Natural killer cell (primary cell): ENCODE results near the gene CARD8. TPM values are rescaled to one million over a fixed set of nuclear protein-coding genes. Genes with fewer than 3 reads are reported as not detected.

Experiments used
- ATAC-seq, 3 donors: fragments of 150-1000 bp in 2 of 3; fragments of 200-7000 bp in 1 of 3; cut with Tn5 transposase; 1 replicate in 1 of 3; 2 replicates in 2 of 3; pipeline ENCODE4 v1.10.0; 2021; ENCODE audit warnings: mild to moderate bottlenecking in 2 of 3, moderate library complexity in 2 of 3
- DNase-seq, 2 donors: peaks; one replicate each; pipeline versions ENCODE4 v3.0.0 to v3.0.0-alpha.2; 2013 to 2021; ENCODE audit warnings: mixed read lengths in 1 of 2
- H3K27ac ChIP-seq: one replicate; pipeline ENCODE4 v1.5.1; 2013; ENCODE audit warnings: mild to moderate bottlenecking, low read length
- H3K27me3 ChIP-seq: one replicate; pipeline ENCODE4 v1.6.1; 2013; ENCODE audit warnings: low read length; ENCODE audit not compliant: control insufficient read depth, insufficient read depth
- H3K36me3 ChIP-seq: one replicate; pipeline ENCODE4 v1.6.1; 2013; ENCODE audit warnings: low read length; ENCODE audit not compliant: control insufficient read depth, insufficient read depth
- H3K4me1 ChIP-seq: one replicate; pipeline ENCODE4 v1.6.1; 2013; ENCODE audit warnings: low read length; ENCODE audit not compliant: control insufficient read depth, insufficient read depth
- H3K4me3 ChIP-seq: one replicate; pipeline ENCODE4 v1.5.1; 2013; ENCODE audit warnings: low read length
- H3K9me3 ChIP-seq: one replicate; pipeline ENCODE4 v1.6.1; 2013; ENCODE audit warnings: low read length; ENCODE audit not compliant: control insufficient read depth, insufficient read depth
- H3K27ac Mint-ChIP-seq, 2 donors: one replicate each; pipeline ENCODE4 v1.8.0; 2022; ENCODE audit warnings: mild to moderate bottlenecking in 2 of 2, mixed read lengths in 2 of 2, moderate library complexity in 1 of 2
- H3K27me3 Mint-ChIP-seq, 2 donors: one replicate each; pipeline ENCODE4 v1.8.0; 2022; ENCODE audit warnings: low read depth in 2 of 2, mixed read lengths in 2 of 2
- H3K36me3 Mint-ChIP-seq: one replicate; pipeline ENCODE4 v1.8.0; 2022; ENCODE audit warnings: mixed read lengths
- H3K4me1 Mint-ChIP-seq, 2 donors: one replicate each; pipeline ENCODE4 v1.8.0; 2022; ENCODE audit warnings: mixed read lengths in 2 of 2
- H3K4me3 Mint-ChIP-seq: one replicate; pipeline ENCODE4 v1.8.0; 2022; ENCODE audit warnings: mild to moderate bottlenecking, moderate library complexity, mixed read lengths
- H3K9me3 Mint-ChIP-seq, 2 donors: one replicate each; pipeline ENCODE4 v1.8.0; 2022; ENCODE audit warnings: mixed read lengths in 2 of 2
- WGBS: methylation state at CpG from one replicate; pipeline ENCODE4 v1.1.7; 2013; ENCODE audit warnings: missing lambda C conversion rate; ENCODE audit not compliant: insufficient coverage; 5-methylcytosine and 5-hydroxymethylcytosine counted together
- intact Hi-C: fragments of 100-400 bp; cut with micrococcal nuclease; formaldehyde crosslinking; loops from one replicate; pipeline ENCODE4 v1.14.2; 2022
- total RNA-seq, 4 donors: library from RNA; stranded (reverse); fragments of 120-200 nt in 1 of 4; gene quantifications; one replicate each; pipeline versions ENCODE4 v1.2.3 to v1.2.4, GENCODE V29; 2013 to 2022
- TF ChIP-seq, protein P1 (sequence below): fragments of 200-600 bp; IDR thresholded peaks from one replicate; pipeline ENCODE4 v1.8.0; 2022; ENCODE audit warnings: antibody characterized with exemption

Gene CARD8
- total RNA-seq, result 100 to 1,000 TPM; 147 to 216 (median 154) TPM
- total RNA-seq (2013), result 212 TPM

DNA sequence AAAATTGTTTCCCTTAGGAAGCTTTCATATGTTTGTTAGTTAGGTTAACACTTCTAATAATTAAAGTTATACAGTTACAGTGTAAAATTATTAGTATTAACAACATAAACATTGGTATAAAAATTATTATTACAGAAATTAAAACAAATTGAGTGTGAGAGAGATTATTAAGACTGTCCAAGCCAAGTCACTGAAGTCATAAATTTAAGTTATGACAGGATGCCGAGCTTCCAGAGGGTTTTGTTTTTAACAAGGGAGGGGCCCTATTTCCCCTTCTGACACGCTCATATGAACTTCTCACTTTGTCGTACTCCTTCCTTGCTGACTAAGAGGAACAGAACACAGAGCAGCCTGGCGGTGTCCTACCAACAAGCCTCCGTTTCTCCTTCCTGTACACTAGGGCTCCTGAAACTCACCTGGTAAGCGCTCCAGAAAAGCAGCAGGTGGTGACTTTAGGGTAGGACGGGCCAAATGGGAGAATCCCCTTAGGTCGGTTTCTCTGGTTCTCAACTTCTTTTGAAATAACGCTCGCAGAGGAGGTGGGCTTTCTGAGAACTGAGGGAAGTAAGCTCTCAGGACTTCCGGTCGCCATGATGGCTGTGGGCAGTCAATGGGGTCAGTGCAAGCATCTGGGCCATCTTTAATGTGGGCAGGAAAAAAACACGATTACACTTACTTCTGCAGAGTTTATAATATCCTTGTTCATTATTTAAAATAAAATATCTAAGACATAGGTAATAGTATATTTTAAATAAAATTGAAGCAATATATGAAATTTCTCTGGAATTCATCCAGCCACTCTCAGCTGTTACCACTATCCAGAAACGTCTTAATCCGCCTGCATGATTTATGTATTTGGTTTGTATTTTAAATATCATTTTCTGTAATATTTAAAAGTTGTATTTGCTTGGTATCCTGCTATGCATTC is at the start of gene CARD8:
TSS of gene CARD8 (minus strand) at position 537 of the 928 bp plus-strand sequence. CDS start 14,892 bp downstream, outside the sequence.
- H3K4me3 ChIP-seq, result peak within 1 kb of the TSS; percentile 75
- ATAC-seq (peak; percentile 82 to 89 (median 84)), DNase-seq (peak; percentile 78 to 92)
- Mint-ChIP-seq H3K27me3 (no peaks in the 10 kb centered on the region), H3K36me3 (no peaks in the 10 kb centered on the region), H3K27ac (peak within 1 kb of the TSS; percentile 92 to 99), H3K4me3 (peak within 1 kb of the TSS; percentile 99), H3K4me1 (peaks cover 63 to 76% of the 10 kb centered on the region in 2 donors), H3K9me3 (no peaks in the 10 kb centered on the region)
- H3K9me3 ChIP-seq, result no peaks in the 10 kb centered on the region
- 0% methylated on average over 12 of the region's 15 CpGs for WGBS
- no peaks in the 10 kb centered on the region for H3K27me3 ChIP-seq
- H3K27ac ChIP-seq, result peak within 1 kb of the TSS; percentile 94
- TF ChIP-seq, protein P1, sequence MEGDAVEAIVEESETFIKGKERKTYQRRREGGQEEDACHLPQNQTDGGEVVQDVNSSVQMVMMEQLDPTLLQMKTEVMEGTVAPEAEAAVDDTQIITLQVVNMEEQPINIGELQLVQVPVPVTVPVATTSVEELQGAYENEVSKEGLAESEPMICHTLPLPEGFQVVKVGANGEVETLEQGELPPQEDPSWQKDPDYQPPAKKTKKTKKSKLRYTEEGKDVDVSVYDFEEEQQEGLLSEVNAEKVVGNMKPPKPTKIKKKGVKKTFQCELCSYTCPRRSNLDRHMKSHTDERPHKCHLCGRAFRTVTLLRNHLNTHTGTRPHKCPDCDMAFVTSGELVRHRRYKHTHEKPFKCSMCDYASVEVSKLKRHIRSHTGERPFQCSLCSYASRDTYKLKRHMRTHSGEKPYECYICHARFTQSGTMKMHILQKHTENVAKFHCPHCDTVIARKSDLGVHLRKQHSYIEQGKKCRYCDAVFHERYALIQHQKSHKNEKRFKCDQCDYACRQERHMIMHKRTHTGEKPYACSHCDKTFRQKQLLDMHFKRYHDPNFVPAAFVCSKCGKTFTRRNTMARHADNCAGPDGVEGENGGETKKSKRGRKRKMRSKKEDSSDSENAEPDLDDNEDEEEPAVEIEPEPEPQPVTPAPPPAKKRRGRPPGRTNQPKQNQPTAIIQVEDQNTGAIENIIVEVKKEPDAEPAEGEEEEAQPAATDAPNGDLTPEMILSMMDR, result no peak
- intact Hi-C loops, result no loop called here
- H3K4me1 ChIP-seq, result peaks cover 52% of the 10 kb centered on the region
- peaks cover 5% of the 10 kb centered on the region for H3K36me3 ChIP-seq

DNA sequence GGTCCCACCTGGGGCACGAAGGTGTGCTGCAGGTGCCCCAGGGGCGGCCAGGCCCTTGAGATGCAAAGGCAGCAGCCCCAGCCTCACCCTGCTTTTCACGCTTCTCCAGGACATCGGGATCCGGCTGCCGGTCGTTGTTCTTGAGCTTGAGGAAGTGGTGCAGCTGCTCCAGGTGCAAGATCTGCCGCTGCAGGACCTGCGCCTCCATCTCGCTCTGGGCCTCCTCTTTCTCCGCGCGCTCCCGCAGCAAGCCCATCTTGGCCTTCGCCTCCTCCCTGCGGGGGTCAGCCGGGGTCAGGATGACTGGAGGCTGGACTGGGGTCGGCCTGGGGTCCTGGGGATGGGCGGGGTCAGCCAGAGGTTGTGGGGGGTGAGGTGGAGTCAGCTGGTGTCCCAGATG is 48.2 kb upstream of the CARD8 start:
- TF ChIP-seq, protein P1, result no peak
- 89% methylated on average over 19 of the region's 19 CpGs for whole genome bisulfite sequencing
- Histone ChIP-seq H3K27me3 (no peaks in the 10 kb centered on the region), H3K4me3 (no peak overlapping the region), H3K9me3 (no peaks in the 10 kb centered on the region), H3K27ac (no peak overlapping the region), H3K36me3 (no peaks in the 10 kb centered on the region), H3K4me1 (no peaks in the 10 kb centered on the region)
- DNase-seq, result no peak
- no peak for ATAC-seq
- Mint-ChIP-seq H3K4me3 (no peak overlapping the region), H3K9me3 (no peaks in the 10 kb centered on the region), H3K27me3 (no peaks in the 10 kb centered on the region), H3K36me3 (no peaks in the 10 kb centered on the region), H3K4me1 (no peaks in the 10 kb centered on the region), H3K27ac (no peak overlapping the region)
- intact Hi-C loops, result no loop called here

DNA sequence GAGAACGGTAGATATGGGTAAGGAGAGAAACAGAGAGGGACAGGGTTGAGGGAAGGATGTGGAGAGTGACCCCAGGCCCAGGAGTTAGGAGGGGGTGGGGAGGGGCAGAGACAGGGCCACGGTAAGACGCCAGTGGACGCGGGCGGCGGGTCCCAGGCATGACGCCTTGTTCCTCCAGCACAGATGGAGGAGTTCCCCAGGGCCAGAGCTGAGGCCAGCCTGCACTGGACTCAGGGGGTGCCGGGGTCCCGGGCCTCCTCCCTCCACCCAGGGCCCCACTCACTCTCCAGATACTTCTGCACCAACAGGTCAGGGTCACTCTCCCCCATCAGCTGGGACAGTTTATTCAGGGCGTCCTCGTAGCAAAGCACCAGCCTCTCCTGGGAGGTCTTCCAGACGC is 47.7 kb upstream of the CARD8 start:
- intact Hi-C loops, result no loop called here
- no peaks in the 10 kb centered on the region for H3K4me1 Mint-ChIP-seq
- TF ChIP-seq, protein P1, result no peak
- Histone ChIP-seq H3K27ac (no peak overlapping the region), H3K4me3 (no peak overlapping the region), H3K4me1 (no peaks in the 10 kb centered on the region), H3K36me3 (no peaks in the 10 kb centered on the region), H3K27me3 (no peaks in the 10 kb centered on the region), H3K9me3 (no peaks in the 10 kb centered on the region)
- no peak overlapping the region for H3K27ac Mint-ChIP-seq
- no peak for ATAC-seq
- DNase-seq, result no peak
- H3K4me3 Mint-ChIP-seq, result no peak overlapping the region
- WGBS, result 92% methylated on average over 13 of the region's 13 CpGs
- H3K27me3 Mint-ChIP-seq, result no peaks in the 10 kb centered on the region
- no peaks in the 10 kb centered on the region for H3K9me3 Mint-ChIP-seq
- no peaks in the 10 kb centered on the region for H3K36me3 Mint-ChIP-seq
